ENCODE results near the gene TAF3. TPM values are rescaled to one million over a fixed set of nuclear protein-coding genes. Genes with fewer than 3 reads are reported as not detected.

TAF3 gene
- total RNA-seq, 1 donor from 2014 or later, result 8.5 TPM

DNA sequence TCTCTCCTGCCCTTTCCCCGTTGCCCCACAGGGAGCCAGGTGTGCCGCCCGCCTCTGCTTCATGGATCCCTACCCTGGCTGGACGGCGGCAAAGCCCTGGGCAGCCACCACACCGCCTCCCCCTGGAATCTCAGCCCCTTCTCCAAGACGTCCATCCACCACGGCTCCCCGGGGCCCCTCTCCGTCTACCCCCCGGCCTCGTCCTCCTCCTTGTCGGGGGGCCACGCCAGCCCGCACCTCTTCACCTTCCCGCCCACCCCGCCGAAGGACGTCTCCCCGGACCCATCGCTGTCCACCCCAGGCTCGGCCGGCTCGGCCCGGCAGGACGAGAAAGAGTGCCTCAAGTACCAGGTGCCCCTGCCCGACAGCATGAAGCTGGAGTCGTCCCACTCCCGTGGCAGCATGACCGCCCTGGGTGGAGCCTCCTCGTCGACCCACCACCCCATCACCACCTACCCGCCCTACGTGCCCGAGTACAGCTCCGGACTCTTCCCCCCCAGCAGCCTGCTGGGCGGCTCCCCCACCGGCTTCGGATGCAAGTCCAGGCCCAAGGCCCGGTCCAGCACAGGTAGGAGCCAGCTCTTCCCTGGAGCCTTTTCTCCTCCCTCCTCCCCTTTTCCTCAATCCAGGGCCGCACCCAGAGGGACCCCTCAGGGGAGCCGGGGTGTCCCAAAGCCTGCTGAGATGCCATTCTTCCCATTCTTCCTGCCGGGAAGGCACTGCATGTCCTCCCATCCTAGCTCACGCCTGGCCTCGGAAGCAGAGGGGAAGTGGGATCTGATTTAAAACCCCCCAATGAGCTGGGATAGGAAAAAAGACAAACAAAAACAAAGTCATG, 240.2 kb downstream of the TAF3 start:
- Mint-ChIP-seq H3K27me3 (ENCODE audit: low read depth) (peaks cover 4% of the 10 kb centered on the region), H3K36me3 (peaks cover 17% of the 10 kb centered on the region), H3K4me1 (peaks cover 75% of the 10 kb centered on the region), H3K27ac (peak overlapping the region; percentile 97), H3K9me3 (no peaks in the 10 kb centered on the region), H3K4me3 (peak overlapping the region; percentile 96)
- TF ChIP-seq CTCF (IDR thresholded peaks at IDR 0.05; ENCODE audit: unreplicated experiment), result no peak
- no peak for DNase-seq (ENCODE audit: low spot score in 2 of 2, unreplicated experiment in 2 of 2)

- H3K36me3 Mint-ChIP-seq, result peaks cover 20% of the 10 kb centered on the region
- TF ChIP-seq CTCF (IDR thresholded peaks at IDR 0.05; ENCODE audit: unreplicated experiment), result no peak
- H3K9me3 Mint-ChIP-seq, result no peaks in the 10 kb centered on the region
- H3K4me1 Mint-ChIP-seq, result peaks cover 81% of the 10 kb centered on the region
- peak overlapping the region; percentile 97 for H3K27ac Mint-ChIP-seq
- peaks cover 4% of the 10 kb centered on the region for H3K27me3 Mint-ChIP-seq (ENCODE audit: low read depth)
- no peak for DNase-seq (ENCODE audit: low spot score in 2 of 2, unreplicated experiment in 2 of 2)
- H3K4me3 Mint-ChIP-seq, result peak overlapping the region; percentile 96
These were observed 241.1 kb downstream of the TAF3 start for GRCh38 chr10:8059191-8059936.

GRCh38 chr10:8060010-8060703, 241.9 kb downstream of the TAF3 start:
- no peak for DNase-seq (ENCODE audit: low spot score in 2 of 2, unreplicated experiment in 2 of 2)
- Mint-ChIP-seq H3K4me3 (peak overlapping the region; percentile 96), H3K4me1 (peaks cover 83% of the 10 kb centered on the region), H3K9me3 (no peaks in the 10 kb centered on the region), H3K27me3 (ENCODE audit: low read depth) (peaks cover 3% of the 10 kb centered on the region), H3K36me3 (peaks cover 23% of the 10 kb centered on the region), H3K27ac (peak overlapping the region; percentile 97)
- no peak for TF ChIP-seq CTCF (IDR thresholded peaks at IDR 0.05; ENCODE audit: unreplicated experiment)

GRCh38 chr10:8060704-8061121, 242.4 kb downstream of the TAF3 start:
- Mint-ChIP-seq H3K4me3 (peak overlapping the region; percentile 96), H3K9me3 (no peaks in the 10 kb centered on the region), H3K27ac (peak overlapping the region; percentile 97), H3K27me3 (ENCODE audit: low read depth) (peaks cover 3% of the 10 kb centered on the region), H3K4me1 (peaks cover 87% of the 10 kb centered on the region), H3K36me3 (peaks cover 26% of the 10 kb centered on the region)
- no peak for TF ChIP-seq CTCF (IDR thresholded peaks at IDR 0.05; ENCODE audit: unreplicated experiment)
- DNase-seq (ENCODE audit: low spot score in 2 of 2, unreplicated experiment in 2 of 2), result no peak

GRCh38 chr10:8061274-8062211, 243.2 kb downstream of the TAF3 start:
- Mint-ChIP-seq H3K27me3 (ENCODE audit: low read depth) (peaks cover 2% of the 10 kb centered on the region), H3K9me3 (no peaks in the 10 kb centered on the region), H3K27ac (peak overlapping the region; percentile 69), H3K4me3 (peak overlapping the region; percentile 96), H3K4me1 (peaks cover 92% of the 10 kb centered on the region), H3K36me3 (peaks cover 31% of the 10 kb centered on the region)
- no peak for TF ChIP-seq CTCF (IDR thresholded peaks at IDR 0.05; ENCODE audit: unreplicated experiment)
- no peak for DNase-seq (ENCODE audit: low spot score in 2 of 2, unreplicated experiment in 2 of 2)

Data from mesothelial cell of epicardium (in vitro differentiated cells).